RWPE1 (cell line): Measurements from ENCODE around the gene GLYR1.

Experiments
- CTCF ChIA-PET: fragments of 350-600 bp; sonication (Branson Sonifier 250); formaldehyde crosslinking; extraction: SDS; loops from one replicate; lab custom pipeline; 2021; lab: Yijun Ruan, JAX
- POLR2A ChIA-PET: fragments of 400-600 bp; formaldehyde crosslinking; extraction: SDS; loops from one replicate; lab custom pipeline; 2020; ENCODE audit warnings: antibody characterized with exemption; ENCODE audit not compliant: low non-redundant PET; lab: Yijun Ruan, JAX
- DNase-seq: peaks from one replicate; pipeline ENCODE4 v3.0.0; 2012; ENCODE audit warnings: low spot score
- H3K27ac ChIP-seq: fragments of 450-650 bp; 2 replicates; pipeline ENCODE4 v1.5.1; 2017
- CTCF ChIP-seq: fragments of 450-650 bp; conservative IDR thresholded peaks from 2 replicates; pipeline ENCODE4 v1.5.1; 2017; ENCODE audit warnings: low read depth, mild to moderate bottlenecking

GLYR1 gene

GRCh38 chr16:4840984-4841383 is 6.1 kb downstream of the GLYR1 start:
- no peak overlapping the region for H3K27ac ChIP-seq
- POLR2A ChIA-PET = interaction anchor here (0.7 kb wide), 1 partner anchor 33 kb away, joined by 7 read pairs; no protein-coding TSS in a partner anchor
- no peak for DNase-seq
- no peak for TF ChIP-seq CTCF
- CTCF ChIA-PET = no interaction called here

GRCh38 chr16:4839942-4840341 is 7.1 kb downstream of the GLYR1 start:
- ChIA-PET POLR2A (no interaction called here), CTCF (no interaction called here)
- H3K27ac ChIP-seq = no peak overlapping the region
- TF ChIP-seq CTCF = no peak
- no peak for DNase-seq

- TF ChIP-seq CTCF = no peak
- ChIA-PET CTCF (interaction anchor here (0.7 kb wide), 1 partner anchor 253 kb away, joined by 3 read pairs; no protein-coding TSS in a partner anchor), POLR2A (interaction anchor here (0.7 kb wide), 1 partner anchor 32 kb away, joined by 4 read pairs; no protein-coding TSS in a partner anchor)
- no peak for DNase-seq
- H3K27ac ChIP-seq = no peak overlapping the region
Measured at GRCh38 chr16:4837733-4838501, 9.2 kb downstream of the GLYR1 start.

GRCh38 chr16:4836727-4837126 is 10.4 kb downstream of the GLYR1 start:
- CTCF ChIA-PET = interaction anchor here (0.6 kb wide), 1 partner anchor 20 kb away, joined by 3 read pairs; no protein-coding TSS in a partner anchor
- no peak for DNase-seq
- H3K27ac ChIP-seq = no peak overlapping the region
- TF ChIP-seq CTCF = no peak
- POLR2A ChIA-PET = no interaction called here

- ChIA-PET CTCF (no interaction called here), POLR2A (no interaction called here)
- no peak overlapping the region for H3K27ac ChIP-seq
- no peak for DNase-seq
- no peak for TF ChIP-seq CTCF
Measured at GRCh38 chr16:4833584-4833983, 13.5 kb downstream of the GLYR1 start.

GRCh38 chr16:4832698-4833343 is 14.3 kb downstream of the GLYR1 start:
- CTCF ChIA-PET = no interaction called here
- no peak overlapping the region for H3K27ac ChIP-seq
- no peak for TF ChIP-seq CTCF
- no peak for DNase-seq
- POLR2A ChIA-PET = no interaction called here
